Esophagus muscularis mucosa (tissue), 4 donors: Measurements from ENCODE around the gene ANKLE2. TPM values are rescaled to one million over a fixed set of nuclear protein-coding genes. Genes with fewer than 3 reads are reported as not detected.
"Not testable (repeated sequence)": the region's sequence is repeated elsewhere in the genome, so short reads cannot be mapped to it uniquely, and the experiment has no call there.

Experiments
- DNase-seq: peaks from one replicate; pipeline ENCODE4 v3.0.0-alpha.2; 2017; ENCODE audit errors: extremely low spot score
- H3K27ac ChIP-seq, 4 donors: fragments of 200-600 bp; sonication (generic); replicated peaks in 1 of 4; 1 replicate in 3 of 4; 2 replicates in 1 of 4; pipeline ENCODE4 v1.5.1; 2016 to 2019; ENCODE audit warnings: mild to moderate bottlenecking in 1 of 4
- H3K27me3 ChIP-seq, 4 donors: fragments of 200-600 bp; sonication (generic); one replicate each; pipeline versions ENCODE4 v1.5.1 to v1.6.0; 2016 to 2019
- H3K36me3 ChIP-seq, 4 donors: fragments of 200-600 bp; sonication (generic); one replicate each; pipeline ENCODE4 v1.5.1; 2016 to 2019
- H3K4me1 ChIP-seq, 4 donors: fragments of 200-600 bp; sonication (generic); one replicate each; pipeline ENCODE4 v1.5.1; 2016 to 2019
- H3K4me3 ChIP-seq, 4 donors: fragments of 200-600 bp; sonication (generic); 1 replicate in 2 of 4; 2 replicates in 2 of 4; pipeline ENCODE4 v1.5.1; 2016 to 2019; ENCODE audit warnings: mild to moderate bottlenecking in 4 of 4, moderate library complexity in 1 of 4
- H3K9me3 ChIP-seq, 4 donors: fragments of 200-600 bp; sonication (generic); 1 replicate in 3 of 4; 2 replicates in 1 of 4; pipeline ENCODE4 v1.5.1; 2016 to 2019
- CTCF ChIP-seq, 3 experiments: fragments of 200-600 bp in 2 of 3; fragments of 450-650 bp in 1 of 3; sonication (generic) in 2 of 3; IDR thresholded peaks; one replicate each; pipeline ENCODE4 v1.5.1; 2017 to 2019; ENCODE audit warnings: antibody characterized with exemption in 3 of 3, mild to moderate bottlenecking in 2 of 3, moderate library complexity in 1 of 3
- EP300 ChIP-seq: sonication (generic); formaldehyde crosslinking; IDR thresholded peaks from one replicate; pipeline ENCODE4 v1.6.1; 2017; ENCODE audit warnings: antibody characterized with exemption
- POLR2A ChIP-seq: fragments of 450-650 bp; IDR thresholded peaks from one replicate; pipeline ENCODE4 v1.6.1; 2017; ENCODE audit warnings: antibody characterized with exemption, moderate library complexity, mild to moderate bottlenecking, low read depth
- POLR2AphosphoS5 ChIP-seq, 2 donors: sonication (generic); formaldehyde crosslinking; IDR thresholded peaks; one replicate each; pipeline ENCODE4 v1.6.1; 2017; ENCODE audit warnings: antibody characterized with exemption in 2 of 2
- WGBS: methylation state at CpG from one replicate; pipeline ENCODE4 v1.1.5; 2018; 5-methylcytosine and 5-hydroxymethylcytosine counted together
- intact Hi-C: fragments of 100-400 bp; cut with DNase I; formaldehyde crosslinking; loops from one replicate; pipeline ENCODE4 v1.15.1; 2023
- total RNA-seq, 4 donors: library from RNA; depleted of rRNA; stranded (reverse); fragments of >200 nt; gene quantifications; one replicate each; pipeline versions ENCODE4 v1.1.0 to v1.2.1, GENCODE V29; 2016

ANKLE2 gene
- total RNA-seq, 4 donors from 2014 or later: 40.2 to 47.2 (median 45.4) TPM

- intact Hi-C loops: loop anchor here (5.0 to 10.0 kb wide), 2 partner anchors 65 to 123 kb away; partner anchors contain the start of genes CHFR and GOLGA3
- Histone ChIP-seq H3K36me3 (peaks cover 0 to 17% (median 4%) of the 10 kb centered on the region in 4 donors), H3K4me1 (peaks cover 29 to 39% (median 38%) of the 10 kb centered on the region in 4 donors), H3K27ac (peak overlapping the region; percentile 91 to 98 (median 94)), H3K4me3 (peak overlapping the region; percentile 70 to 100 (median 87)), H3K27me3 (no peaks in the 10 kb centered on the region), H3K9me3 (no peaks in the 10 kb centered on the region)
- WGBS: 1% methylated on average over 16 of the region's 89 CpGs
- no peak for DNase-seq
- TF ChIP-seq CTCF (IDR thresholded peaks at IDR 0.05) (peak in 2 of 3 experiments; percentile 10 to 42), POLR2AphosphoS5 (IDR thresholded peaks at IDR 0.05) (peak; percentile 61 to 79), EP300 (no peak), POLR2A (peak; percentile 33)
Observed at GRCh38 chr12:132761921-132762583, 420 bp upstream of the ANKLE2 start.

DNA sequence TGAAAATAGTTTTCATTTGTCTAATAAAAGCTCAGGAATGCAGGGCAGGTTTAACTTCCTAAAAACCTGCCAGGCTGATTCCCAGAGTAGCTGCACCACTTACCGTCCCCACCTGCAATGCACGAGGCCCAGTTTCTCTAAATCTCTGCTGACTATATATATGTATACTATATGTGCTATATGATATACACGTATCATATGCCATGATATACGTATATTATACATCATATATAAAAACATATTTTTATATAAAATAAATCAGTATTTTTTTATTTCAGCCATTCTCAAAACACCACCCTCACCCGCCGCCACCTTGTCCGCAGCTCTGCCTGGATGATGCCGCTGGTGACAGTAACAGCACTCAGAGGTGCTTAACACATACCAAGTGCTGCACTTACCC, 2.3 kb downstream of the ANKLE2 start:
- H3K36me3 ChIP-seq: peaks cover 5 to 36% (median 23%) of the 10 kb centered on the region in 4 donors
- WGBS: 86% methylated on average over 8 of the region's 8 CpGs
- no peaks in the 10 kb centered on the region for H3K27me3 ChIP-seq
- intact Hi-C loops: no loop called here
- DNase-seq: no peak
- no peak for TF ChIP-seq CTCF (IDR thresholded peaks at IDR 0.05)
- no peak for TF ChIP-seq POLR2AphosphoS5 (IDR thresholded peaks at IDR 0.05)
- TF ChIP-seq EP300: no peak
- no peak for TF ChIP-seq POLR2A
- no peaks in the 10 kb centered on the region for H3K9me3 ChIP-seq
- H3K4me1 ChIP-seq: peaks cover 24 to 39% (median 35%) of the 10 kb centered on the region in 4 donors
- no peak overlapping the region for H3K4me3 ChIP-seq
- peak overlapping the region in 3 of 4 donors; percentile 14 to 98 (median 95) for H3K27ac ChIP-seq

GRCh38 chr12:132758825-132759224, 2.8 kb downstream of the ANKLE2 start:
- H3K27me3 ChIP-seq, intact Hi-C loops, DNase-seq, H3K27ac ChIP-seq, H3K4me3 ChIP-seq, H3K9me3 ChIP-seq: not testable (repeated sequence)
- Histone ChIP-seq H3K4me1 (peaks cover 24 to 39% (median 35%) of the 10 kb centered on the region in 4 donors), H3K36me3 (peaks cover 10 to 42% (median 28%) of the 10 kb centered on the region in 4 donors)
- WGBS: 94% methylated on average over 21 of the region's 28 CpGs

DNA sequence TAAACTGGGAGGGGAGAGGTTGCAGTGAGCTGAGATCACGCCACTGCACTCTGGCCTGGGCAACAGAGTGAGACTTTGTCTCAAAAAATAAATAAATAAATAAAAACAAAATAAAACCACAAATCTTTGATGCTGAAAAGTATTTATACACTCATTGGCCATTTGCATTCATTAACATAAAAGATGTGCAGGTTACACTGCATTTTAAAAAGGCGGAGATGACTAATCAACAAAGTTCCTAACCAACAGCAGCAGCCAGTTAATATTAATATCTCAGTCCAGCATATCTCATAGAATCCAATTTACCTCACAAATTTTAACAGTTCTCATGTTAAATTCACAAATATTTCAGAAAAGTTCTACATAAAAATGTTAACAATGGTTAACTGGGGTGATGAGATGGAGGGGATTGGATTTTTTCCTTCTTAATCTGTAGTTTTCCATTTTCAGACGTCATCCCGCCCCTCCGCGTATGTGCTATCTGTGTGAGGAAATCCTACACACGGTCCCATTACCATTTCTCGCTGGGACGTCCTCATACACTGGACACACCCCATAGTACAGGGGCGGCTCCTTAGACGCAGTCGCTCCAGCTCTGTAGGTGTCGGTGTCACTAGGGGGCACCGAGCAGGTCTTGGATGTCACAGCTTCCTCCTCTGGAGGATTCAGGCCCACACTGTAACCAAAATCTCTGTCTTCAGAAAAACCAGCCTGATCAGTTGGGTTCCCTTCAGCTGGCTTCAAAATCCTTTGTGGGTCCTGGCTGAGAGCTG, 7.3 kb downstream of the ANKLE2 start:
- intact Hi-C loops: no loop called here
- DNase-seq: no peak
- H3K36me3 ChIP-seq: peaks cover 53 to 87% (median 73%) of the 10 kb centered on the region in 4 donors
- no peak overlapping the region for H3K4me3 ChIP-seq
- no peaks in the 10 kb centered on the region for H3K9me3 ChIP-seq
- H3K4me1 ChIP-seq: peaks cover 1 to 11% (median 5%) of the 10 kb centered on the region in 4 donors
- no peaks in the 10 kb centered on the region for H3K27me3 ChIP-seq
- H3K27ac ChIP-seq: no peak overlapping the region
- WGBS: 84% methylated on average over 10 of the region's 14 CpGs
- TF ChIP-seq POLR2A: no peak
- TF ChIP-seq EP300: no peak
- no peak for TF ChIP-seq CTCF (IDR thresholded peaks at IDR 0.05)
- no peak for TF ChIP-seq POLR2AphosphoS5 (IDR thresholded peaks at IDR 0.05)

GRCh38 chr12:132753670-132754069, 8.0 kb downstream of the ANKLE2 start:
- intact Hi-C loops, H3K9me3 ChIP-seq, H3K4me1 ChIP-seq, H3K27ac ChIP-seq, H3K4me3 ChIP-seq, H3K27me3 ChIP-seq, DNase-seq: not testable (repeated sequence)
- peaks cover 60 to 87% (median 79%) of the 10 kb centered on the region in 4 donors for H3K36me3 ChIP-seq
- 94% methylated on average over 7 of the region's 7 CpGs for WGBS
